GM10266 (cell line): ENCODE data around the gene ARID3C.

Experiments used
- DNase-seq: peaks from one replicate; pipeline ENCODE4 v3.0.0; 2012; ENCODE audit errors: extremely low spot score
- TF ChIP-seq, protein P1 (sequence below): IDR thresholded peaks from 2 replicates; pipeline ENCODE4 v1.5.1; 2012; ENCODE audit warnings: mild to moderate bottlenecking, low read depth; ENCODE audit not compliant: control insufficient read depth, insufficient read depth; ENCODE audit errors: missing control alignments

The ARID3C gene

DNA sequence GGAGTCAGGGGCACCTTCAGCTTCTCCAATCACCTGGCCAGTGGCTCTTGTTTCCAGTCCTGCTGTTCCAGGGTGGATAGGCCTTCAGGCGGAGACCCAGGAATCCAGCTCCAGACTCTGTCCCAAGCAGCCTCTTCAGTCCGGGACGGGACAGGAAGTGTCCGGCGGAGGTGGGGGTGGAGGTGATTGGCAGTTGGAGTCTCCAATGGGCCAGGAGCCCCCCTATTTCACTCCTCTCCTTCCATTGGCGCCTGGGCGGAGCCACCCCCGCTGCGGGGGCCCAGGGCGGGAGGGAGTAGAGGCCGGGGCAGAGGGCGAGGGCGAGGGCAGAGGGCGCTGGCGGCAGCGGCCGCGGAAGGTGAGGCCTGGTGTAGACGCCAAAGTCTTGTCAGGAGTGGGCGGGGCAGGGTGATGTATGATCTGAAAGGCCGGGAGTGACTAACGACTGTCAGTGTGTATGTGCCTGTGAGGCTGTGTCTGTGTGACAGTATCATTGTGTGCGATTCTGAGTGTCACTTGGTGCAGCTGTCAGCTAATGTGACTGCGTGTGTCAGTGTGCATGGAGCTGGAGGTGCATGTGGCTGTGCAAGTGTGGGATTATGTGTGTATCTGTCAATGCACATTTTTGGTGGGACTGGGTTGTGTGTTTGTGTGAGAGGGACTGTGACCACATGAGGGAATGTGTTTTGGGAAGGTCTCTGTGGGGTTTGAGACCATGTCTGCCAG, 23.2 kb upstream of the ARID3C start, which contains the start of gene IL11RA:
TSS of gene IL11RA (plus strand) at position 310 of the 726 bp plus-strand sequence. CDS start 3,033 bp downstream, outside the sequence.
- DNase-seq: no peak
- TF ChIP-seq, protein P1, sequence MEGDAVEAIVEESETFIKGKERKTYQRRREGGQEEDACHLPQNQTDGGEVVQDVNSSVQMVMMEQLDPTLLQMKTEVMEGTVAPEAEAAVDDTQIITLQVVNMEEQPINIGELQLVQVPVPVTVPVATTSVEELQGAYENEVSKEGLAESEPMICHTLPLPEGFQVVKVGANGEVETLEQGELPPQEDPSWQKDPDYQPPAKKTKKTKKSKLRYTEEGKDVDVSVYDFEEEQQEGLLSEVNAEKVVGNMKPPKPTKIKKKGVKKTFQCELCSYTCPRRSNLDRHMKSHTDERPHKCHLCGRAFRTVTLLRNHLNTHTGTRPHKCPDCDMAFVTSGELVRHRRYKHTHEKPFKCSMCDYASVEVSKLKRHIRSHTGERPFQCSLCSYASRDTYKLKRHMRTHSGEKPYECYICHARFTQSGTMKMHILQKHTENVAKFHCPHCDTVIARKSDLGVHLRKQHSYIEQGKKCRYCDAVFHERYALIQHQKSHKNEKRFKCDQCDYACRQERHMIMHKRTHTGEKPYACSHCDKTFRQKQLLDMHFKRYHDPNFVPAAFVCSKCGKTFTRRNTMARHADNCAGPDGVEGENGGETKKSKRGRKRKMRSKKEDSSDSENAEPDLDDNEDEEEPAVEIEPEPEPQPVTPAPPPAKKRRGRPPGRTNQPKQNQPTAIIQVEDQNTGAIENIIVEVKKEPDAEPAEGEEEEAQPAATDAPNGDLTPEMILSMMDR: no peak

DNA sequence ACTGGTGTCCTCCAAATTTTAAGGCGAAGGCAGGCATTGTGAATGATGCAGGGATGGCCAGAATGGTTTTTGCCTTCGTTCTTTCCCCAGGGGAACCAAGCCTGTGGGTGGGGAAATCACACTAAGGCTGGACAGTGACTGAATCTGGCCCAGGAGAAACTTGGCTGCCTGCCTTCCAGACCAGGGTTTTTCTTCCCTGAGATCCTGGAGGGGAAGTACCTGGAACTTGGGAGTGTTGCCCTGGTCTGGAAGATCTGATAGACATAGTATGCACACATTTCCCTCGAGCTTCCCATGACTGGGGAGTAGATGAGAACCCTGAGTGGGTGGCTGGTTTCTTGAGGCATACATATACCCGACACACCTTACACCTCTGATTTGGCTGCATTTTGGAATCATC, 22.5 kb upstream of the ARID3C start:
- no peak for DNase-seq
- TF ChIP-seq, protein P1: no peak

DNA sequence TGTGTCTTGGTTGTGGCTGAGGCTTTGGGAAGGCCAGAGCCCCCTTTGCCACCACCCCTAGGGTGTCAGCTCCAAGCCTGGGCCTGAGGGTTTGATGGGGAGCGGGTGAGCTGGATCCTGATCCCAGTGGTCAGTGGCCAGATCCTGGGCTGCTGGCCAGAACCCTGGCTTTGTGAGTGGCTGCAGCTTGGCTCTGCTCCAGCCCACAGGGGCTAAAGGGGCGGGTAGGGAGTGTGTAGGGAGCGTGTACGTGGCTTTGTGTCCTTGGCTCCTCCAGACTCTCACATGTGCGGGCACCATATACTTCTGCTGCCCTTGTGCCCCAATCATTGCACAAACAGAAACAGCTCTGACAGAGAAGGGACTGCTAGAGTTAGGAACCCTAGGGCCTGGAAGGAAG, 21.9 kb upstream of the ARID3C start:
- TF ChIP-seq, protein P1: no peak
- no peak for DNase-seq

DNA sequence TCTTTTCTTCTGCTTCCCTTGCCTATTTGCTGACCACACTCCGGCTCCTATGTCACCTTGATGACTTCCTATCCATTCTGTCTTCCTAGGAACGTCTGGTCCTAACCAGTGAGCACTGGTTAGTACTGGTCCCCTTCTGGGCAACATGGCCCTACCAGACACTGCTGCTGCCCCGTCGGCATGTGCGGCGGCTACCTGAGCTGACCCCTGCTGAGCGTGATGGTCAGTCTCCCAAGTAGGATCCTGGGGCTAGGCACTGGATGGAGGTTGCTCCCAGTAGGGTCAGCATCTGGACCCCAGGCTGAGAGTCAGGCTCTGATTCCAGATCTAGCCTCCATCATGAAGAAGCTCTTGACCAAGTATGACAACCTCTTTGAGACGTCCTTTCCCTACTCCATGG, 19.8 kb upstream of the ARID3C start:
- no peak for DNase-seq
- TF ChIP-seq, protein P1: no peak

DNA sequence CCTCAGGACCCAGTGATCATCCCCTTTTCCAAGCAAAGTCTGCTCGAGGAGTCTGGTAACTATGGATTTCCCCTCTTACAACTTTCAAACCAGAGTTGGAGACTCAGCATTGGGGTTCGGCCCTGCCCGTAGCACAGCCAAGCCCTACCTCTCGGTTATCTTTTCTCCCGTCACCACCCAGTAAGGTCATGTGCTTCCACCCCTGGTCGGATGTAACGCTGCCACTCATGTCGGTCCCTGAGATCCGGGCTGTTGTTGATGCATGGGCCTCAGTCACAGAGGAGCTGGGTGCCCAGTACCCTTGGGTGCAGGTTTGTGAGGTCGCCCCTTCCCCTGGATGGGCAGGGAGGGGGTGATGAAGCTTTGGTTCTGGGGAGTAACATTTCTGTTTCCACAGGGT, 18.8 kb upstream of the ARID3C start:
- TF ChIP-seq, protein P1: no peak

DNA sequence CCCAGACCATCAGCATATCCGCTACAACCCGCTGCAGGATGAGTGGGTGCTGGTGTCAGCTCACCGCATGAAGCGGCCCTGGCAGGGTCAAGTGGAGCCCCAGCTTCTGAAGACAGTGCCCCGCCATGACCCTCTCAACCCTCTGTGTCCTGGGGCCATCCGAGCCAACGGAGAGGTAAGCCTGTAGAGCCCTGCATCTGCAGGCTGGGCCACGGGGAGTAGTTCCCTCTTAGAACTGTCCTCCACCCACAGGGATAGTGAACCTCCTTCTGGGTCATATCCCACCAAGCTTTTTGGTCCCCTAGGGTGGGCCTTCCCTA, 18.2 kb upstream of the ARID3C start:
- DNase-seq: no peak
- TF ChIP-seq, protein P1: no peak

More for the DNA sequence above, 18.8 kb upstream of the ARID3C start:
- DNase-seq: no peak

DNA sequence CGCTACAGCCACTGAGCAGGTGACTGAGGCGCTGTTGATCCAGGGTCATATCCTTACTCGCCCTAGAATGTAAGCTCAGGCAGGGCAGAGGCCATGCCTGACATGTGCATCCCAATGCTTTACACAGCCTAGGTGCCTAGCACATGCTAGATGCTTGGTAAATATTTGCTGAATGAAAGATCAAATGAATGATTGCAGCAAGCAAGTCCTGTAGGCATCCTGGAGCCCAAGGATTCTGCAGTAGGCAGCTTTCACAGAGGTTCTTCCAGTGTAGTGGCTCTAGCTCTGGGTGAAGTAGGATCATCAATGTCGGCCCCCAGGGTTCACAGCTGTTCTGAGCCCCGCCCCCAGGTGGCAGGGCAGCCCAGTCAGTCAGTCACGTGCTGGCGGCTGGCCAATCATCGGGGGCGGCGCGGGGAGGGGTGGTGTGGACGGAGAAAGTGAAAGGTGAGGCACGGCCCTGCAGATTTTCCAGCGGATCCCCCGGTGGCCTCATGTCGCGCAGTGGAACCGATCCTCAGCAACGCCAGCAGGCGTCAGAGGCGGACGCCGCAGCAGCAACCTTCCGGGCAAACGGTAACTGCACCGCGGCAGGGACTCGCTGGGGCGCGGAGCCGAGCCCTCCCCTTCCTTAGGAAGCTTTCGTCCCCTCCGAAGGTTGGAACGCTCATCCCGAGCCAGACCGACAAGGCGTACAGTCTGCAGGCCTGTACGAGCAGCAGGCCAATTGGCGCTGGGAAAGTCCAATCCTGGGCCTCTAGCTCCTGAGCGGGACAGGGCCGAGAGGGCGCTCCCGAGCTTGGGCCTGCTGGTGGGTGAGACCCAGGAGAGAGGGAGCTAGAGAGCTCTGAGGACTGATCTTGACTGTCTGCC, 17.6 kb upstream of the ARID3C start, which contains the start of gene GALT:
TSS of gene GALT (plus strand) at position 465 of the 873 bp plus-strand sequence. CDS start at position 495, 30 bp downstream.
- TF ChIP-seq, protein P1: peak; percentile 66
- peak; percentile 98 for DNase-seq
